22Rv1 (cell line): ENCODE data around the gene C5orf47.

ENCODE experiments used
- CTCF ChIP-seq: fragments of 450-650 bp; IDR thresholded peaks from 2 replicates; pipeline ENCODE4 v1.5.1; 2017; ENCODE audit warnings: mild to moderate bottlenecking
- ZFX ChIP-seq: fragments of 450-650 bp; IDR thresholded peaks from 2 replicates; pipeline ENCODE4 v1.6.1; 2017; ENCODE audit warnings: antibody characterized with exemption, borderline replicate concordance

- TF ChIP-seq CTCF (no peak), ZFX (no peak)
Observed at GRCh38 chr5:174010365-174010764, 21.4 kb downstream of the C5orf47 start.
